K562 (cell line): ENCODE data around the gene CAMK1D.

Source experiments
- FOXJ3 ChIP-seq: sonication (generic); formaldehyde crosslinking; IDR thresholded peaks from 2 replicates; pipeline ENCODE4 v1.4.0; 2020; ENCODE audit warnings: mild to moderate bottlenecking, missing genetic modification reagents
- JUNB ChIP-seq: fragments of 450-650 bp; formaldehyde crosslinking; conservative IDR thresholded peaks from 2 replicates; pipeline ENCODE4 v1.4.0; 2020; ENCODE audit warnings: mild to moderate bottlenecking
- RCOR1 ChIP-seq, 2 experiments: IDR thresholded peaks; 2 replicates each; pipeline ENCODE4 v1.6.1; 2012; ENCODE audit warnings: low read depth in 2 of 2, low read length in 2 of 2, borderline replicate concordance in 1 of 2, improper control_type of control experiment in 1 of 2
- YY1 ChIP-seq, 3 experiments: IDR thresholded peaks; 2 replicates each; pipeline ENCODE4 v1.6.1; 2011; ENCODE audit warnings: low read length in 2 of 3, mild to moderate bottlenecking in 2 of 3, moderate library complexity in 2 of 3, borderline replicate concordance in 1 of 3, control low read depth in 1 of 3, low read depth in 1 of 3; ENCODE audit not compliant: insufficient read depth in 3 of 3, insufficient replicate concordance in 2 of 3, control insufficient read depth in 1 of 3, insufficient read length in 1 of 3; ENCODE audit errors: extremely low read depth in 1 of 3
- TF ChIP-seq, protein P1 (sequence below), 2 experiments: fragments of 450-650 bp; IDR thresholded peaks; 2 replicates each; pipeline ENCODE4 v1.6.1; 2016
- TF ChIP-seq, protein P2 (sequence below): sonication (generic); formaldehyde crosslinking; IDR thresholded peaks from 2 replicates; pipeline ENCODE4 v1.9.0; 2022; ENCODE audit warnings: mild to moderate bottlenecking, missing genetic modification reagents
- TF ChIP-seq, protein P3 (sequence below), 3 experiments: IDR thresholded peaks in 2 of 3; conservative IDR thresholded peaks in 1 of 3; 2 replicates each; pipeline ENCODE4 v1.5.1; 2011 to 2012; ENCODE audit warnings: low read length in 3 of 3, mild to moderate bottlenecking in 3 of 3, control low read depth in 2 of 3, improper control_type of control experiment in 1 of 3, inconsistent platforms in 1 of 3, low read depth in 1 of 3, mixed read lengths in 1 of 3, moderate library complexity in 1 of 3; ENCODE audit not compliant: insufficient read depth in 2 of 3
- TF ChIP-seq, protein P4 (sequence below): sonication (generic); formaldehyde crosslinking; IDR thresholded peaks from 2 replicates; pipeline ENCODE4 v1.8.0; 2023; ENCODE audit warnings: mild to moderate bottlenecking, missing genetic modification reagents
- TF ChIP-seq, protein P5 (sequence below): fragments of 450-650 bp; conservative IDR thresholded peaks from 2 replicates; pipeline ENCODE4 v1.6.1; 2016; ENCODE audit warnings: missing genetic modification characterization, low read depth, mild to moderate bottlenecking, missing compliant biosample characterization, moderate library complexity

DNA sequence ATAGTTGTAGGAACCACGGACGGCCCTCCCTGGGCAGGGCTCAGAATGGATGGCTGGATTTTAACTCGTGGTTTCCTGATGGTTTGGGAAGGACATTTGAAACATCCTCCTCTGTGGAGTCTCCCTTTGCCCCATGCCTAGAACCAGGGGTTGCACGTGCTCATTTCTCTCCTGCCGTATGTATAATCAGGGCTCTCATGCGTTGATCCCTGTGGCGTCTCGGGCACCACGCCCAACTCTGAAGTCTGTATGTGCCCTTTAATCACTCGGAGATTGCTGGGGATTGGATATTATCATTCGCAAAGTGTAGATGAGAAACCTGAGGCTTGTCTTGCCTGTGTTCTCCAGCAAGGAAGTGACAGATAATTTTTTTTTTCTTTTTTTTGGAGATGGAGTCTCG, 257.1 kb downstream of the CAMK1D start:
- TF ChIP-seq YY1 (IDR thresholded peaks at IDR 0.05; ENCODE audit: borderline replicate concordance in 1 of 3, control insufficient read depth in 1 of 3, extremely low read depth in 1 of 3, insufficient read depth in 3 of 3, insufficient read length in 1 of 3, insufficient replicate concordance in 2 of 3, low read depth in 1 of 3, low read length in 2 of 3) (no peak), RCOR1 (IDR thresholded peaks at IDR 0.05; ENCODE audit: borderline replicate concordance in 1 of 2, low read depth in 2 of 2, low read length in 2 of 2) (no peak), FOXJ3 (CRISPR knock-in tag) (no peak), JUNB (CRISPR knock-in tag) (no peak)
- TF ChIP-seq, protein P1, sequence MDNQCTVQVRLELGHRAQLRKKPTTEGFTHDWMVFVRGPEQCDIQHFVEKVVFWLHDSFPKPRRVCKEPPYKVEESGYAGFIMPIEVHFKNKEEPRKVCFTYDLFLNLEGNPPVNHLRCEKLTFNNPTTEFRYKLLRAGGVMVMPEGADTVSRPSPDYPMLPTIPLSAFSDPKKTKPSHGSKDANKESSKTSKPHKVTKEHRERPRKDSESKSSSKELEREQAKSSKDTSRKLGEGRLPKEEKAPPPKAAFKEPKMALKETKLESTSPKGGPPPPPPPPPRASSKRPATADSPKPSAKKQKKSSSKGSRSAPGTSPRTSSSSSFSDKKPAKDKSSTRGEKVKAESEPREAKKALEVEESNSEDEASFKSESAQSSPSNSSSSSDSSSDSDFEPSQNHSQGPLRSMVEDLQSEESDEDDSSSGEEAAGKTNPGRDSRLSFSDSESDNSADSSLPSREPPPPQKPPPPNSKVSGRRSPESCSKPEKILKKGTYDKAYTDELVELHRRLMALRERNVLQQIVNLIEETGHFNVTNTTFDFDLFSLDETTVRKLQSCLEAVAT (IDR thresholded peaks at IDR 0.05), result no peak
- TF ChIP-seq, protein P2, sequence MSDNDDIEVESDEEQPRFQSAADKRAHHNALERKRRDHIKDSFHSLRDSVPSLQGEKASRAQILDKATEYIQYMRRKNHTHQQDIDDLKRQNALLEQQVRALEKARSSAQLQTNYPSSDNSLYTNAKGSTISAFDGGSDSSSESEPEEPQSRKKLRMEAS (CRISPR knock-in tag), result no peak
- TF ChIP-seq, protein P3, sequence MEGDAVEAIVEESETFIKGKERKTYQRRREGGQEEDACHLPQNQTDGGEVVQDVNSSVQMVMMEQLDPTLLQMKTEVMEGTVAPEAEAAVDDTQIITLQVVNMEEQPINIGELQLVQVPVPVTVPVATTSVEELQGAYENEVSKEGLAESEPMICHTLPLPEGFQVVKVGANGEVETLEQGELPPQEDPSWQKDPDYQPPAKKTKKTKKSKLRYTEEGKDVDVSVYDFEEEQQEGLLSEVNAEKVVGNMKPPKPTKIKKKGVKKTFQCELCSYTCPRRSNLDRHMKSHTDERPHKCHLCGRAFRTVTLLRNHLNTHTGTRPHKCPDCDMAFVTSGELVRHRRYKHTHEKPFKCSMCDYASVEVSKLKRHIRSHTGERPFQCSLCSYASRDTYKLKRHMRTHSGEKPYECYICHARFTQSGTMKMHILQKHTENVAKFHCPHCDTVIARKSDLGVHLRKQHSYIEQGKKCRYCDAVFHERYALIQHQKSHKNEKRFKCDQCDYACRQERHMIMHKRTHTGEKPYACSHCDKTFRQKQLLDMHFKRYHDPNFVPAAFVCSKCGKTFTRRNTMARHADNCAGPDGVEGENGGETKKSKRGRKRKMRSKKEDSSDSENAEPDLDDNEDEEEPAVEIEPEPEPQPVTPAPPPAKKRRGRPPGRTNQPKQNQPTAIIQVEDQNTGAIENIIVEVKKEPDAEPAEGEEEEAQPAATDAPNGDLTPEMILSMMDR (IDR thresholded peaks at IDR 0.05 in 2 of 3, conservative IDR thresholded peaks at IDR 0.05 in 1 of 3; ENCODE audit: insufficient read depth in 2 of 3, low read depth in 1 of 3, low read length in 3 of 3), result no peak
- TF ChIP-seq, protein P4, sequence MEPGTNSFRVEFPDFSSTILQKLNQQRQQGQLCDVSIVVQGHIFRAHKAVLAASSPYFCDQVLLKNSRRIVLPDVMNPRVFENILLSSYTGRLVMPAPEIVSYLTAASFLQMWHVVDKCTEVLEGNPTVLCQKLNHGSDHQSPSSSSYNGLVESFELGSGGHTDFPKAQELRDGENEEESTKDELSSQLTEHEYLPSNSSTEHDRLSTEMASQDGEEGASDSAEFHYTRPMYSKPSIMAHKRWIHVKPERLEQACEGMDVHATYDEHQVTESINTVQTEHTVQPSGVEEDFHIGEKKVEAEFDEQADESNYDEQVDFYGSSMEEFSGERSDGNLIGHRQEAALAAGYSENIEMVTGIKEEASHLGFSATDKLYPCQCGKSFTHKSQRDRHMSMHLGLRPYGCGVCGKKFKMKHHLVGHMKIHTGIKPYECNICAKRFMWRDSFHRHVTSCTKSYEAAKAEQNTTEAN, result no peak
- TF ChIP-seq, protein P5, sequence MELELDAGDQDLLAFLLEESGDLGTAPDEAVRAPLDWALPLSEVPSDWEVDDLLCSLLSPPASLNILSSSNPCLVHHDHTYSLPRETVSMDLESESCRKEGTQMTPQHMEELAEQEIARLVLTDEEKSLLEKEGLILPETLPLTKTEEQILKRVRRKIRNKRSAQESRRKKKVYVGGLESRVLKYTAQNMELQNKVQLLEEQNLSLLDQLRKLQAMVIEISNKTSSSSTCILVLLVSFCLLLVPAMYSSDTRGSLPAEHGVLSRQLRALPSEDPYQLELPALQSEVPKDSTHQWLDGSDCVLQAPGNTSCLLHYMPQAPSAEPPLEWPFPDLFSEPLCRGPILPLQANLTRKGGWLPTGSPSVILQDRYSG (tag), result no peak
